Measurements from ENCODE around the gene ALLC.

The ALLC gene

DNA sequence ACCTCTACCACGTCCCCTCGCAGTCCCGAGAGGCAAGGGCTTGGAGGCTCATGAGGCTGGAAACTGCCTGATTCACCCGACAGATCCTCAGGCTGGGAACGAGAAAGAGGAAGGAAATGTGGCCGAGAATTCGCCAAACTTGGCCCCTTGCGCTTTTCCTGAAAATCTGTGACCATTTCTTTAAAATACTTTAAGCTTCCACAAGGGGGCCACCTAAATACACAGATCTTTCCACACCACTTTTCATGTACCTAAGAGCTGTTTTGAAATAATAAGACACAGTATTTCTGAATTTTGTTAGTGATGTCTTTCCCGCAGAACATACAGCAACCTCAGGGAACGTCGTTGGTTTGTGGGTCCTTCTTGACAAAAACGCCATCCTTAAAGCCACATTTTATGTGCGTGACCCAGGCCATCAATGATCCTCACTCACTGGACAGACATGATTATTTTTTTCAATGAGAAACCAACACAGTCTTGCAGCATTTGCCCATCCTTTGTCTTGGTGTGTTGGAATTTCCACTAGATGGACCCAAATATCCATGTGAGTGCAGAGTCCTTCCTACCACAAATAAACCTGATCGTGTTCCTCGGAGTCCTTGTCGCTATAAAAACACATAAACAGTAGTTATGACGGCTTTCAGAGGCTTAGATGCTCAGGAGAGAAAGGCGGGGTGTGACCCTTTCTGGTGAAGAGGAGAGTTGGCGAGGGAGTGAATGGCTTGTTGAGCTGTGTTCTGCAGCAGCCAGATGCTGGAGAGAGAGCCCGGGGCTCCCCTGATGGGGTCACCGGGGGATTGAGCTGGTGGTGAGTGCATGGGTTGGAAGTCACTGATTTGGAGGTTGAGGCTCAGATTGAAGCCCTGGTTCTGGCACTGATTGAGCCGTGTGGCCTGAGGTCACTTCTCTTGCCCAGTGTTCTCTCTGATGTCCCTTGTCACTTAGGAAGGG is 70.4 kb downstream of the ALLC start:
- DNase-seq = peak in 2 of 42 donors; percentile 38

DNA sequence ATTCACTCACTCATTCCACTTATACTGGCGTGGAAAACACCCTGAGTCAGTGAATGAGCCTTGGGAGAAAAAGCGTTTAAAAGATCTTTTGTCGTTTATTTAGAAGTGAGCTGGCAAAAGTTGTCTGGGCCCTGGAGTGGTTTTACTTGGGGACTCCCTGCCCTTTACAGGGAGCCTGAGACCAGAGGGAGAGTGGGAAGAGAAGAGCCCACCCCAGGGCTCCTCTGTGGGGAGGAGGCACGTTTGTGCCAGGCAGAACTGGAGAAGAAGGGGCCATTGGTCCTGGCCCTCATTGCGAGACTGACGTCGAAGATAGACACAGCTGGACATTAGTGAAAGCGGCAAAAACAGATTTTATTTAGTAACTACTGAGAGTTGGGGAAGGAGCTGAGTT is 71.1 kb downstream of the ALLC start:
- DNase-seq = no peak
- intact Hi-C loops (cut with DNase I) = no loop called here

More for the DNA sequence above, 70.4 kb downstream of the ALLC start:
- intact Hi-C loops (cut with DNase I) = no loop called here

DNA sequence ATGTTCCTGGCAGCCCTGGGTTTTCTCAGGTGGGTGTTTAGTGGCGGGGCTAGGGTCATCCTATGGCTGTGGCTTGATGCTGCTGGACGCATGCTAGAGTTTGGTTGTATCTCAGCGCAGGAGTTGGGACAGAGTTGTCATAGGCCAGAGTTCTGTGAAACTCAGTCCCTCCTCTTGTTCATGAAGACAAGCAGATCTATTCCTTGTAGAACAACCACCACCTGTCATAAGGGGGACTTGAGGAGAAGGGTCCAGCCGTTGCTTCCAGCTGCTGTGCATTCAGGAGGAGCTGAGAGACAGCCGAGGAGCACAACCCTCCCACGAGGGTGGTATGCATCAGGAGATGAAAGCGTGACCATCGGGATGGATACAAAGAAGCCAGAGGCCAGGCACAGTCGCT is 71.8 kb downstream of the ALLC start:
- intact Hi-C loops (cut with DNase I) = no loop called here
- DNase-seq = no peak

DNA sequence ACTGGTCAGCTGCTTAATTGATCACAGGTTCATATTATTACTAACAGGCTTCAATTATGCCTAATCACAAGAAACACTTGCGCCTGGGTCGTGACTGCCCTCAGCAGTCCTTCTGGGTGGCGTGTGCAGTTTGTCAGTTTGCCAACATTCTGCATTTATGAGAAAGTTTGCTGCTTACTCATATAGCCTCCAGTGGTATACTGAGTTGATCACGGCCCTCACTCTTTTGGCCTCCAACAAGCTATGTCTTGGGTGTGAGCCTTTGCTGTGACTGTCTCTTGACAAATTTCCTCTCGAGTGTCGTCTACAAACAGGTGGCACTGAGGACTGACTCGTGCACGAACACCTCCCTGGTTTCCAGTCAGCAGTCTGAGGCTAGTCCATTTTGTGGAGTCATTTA is 72.6 kb downstream of the ALLC start:
- no peak for DNase-seq
- intact Hi-C loops (cut with DNase I) = no loop called here

DNA sequence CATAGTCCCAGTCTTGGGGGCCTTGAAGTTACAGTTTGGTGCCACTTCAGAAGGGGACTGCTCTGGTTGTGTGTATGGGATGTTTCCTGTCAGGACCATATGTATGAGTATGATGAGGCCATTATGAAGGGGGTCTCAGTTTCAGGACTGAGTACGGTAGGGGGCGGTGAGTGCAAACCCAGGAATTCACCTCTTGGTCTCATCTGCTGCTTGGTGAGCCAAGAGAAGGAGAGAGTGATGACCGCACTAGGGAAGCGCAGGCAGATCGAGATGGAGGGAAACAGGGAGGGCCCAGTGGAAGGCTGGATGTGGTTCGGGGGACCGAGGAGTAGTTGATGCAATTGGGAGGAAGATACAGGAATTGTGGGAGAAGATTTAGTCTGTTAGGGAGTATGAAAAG is 73.8 kb downstream of the ALLC start:
- DNase-seq = no peak
- intact Hi-C loops (cut with DNase I) = no loop called here

DNA sequence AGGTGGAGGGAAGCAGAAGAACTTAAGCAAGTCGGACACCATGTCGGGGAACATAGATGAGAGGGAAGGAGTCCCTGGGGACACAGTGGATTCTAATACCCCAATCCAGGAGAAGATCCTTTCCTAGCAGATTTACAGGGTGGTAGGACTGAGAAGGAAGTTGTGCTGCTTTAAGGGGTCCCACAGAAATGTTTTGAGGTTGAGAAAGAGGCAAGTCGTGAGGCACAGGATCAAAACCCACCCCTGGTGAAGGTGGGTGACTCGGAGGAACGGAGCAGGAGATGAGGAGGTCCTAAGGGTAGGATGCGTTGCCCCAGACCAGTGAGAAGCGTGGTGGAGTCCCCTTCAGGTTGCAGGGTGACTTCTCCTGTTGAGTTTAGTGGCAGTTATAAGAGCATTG is 78.1 kb downstream of the ALLC start:
- intact Hi-C loops (cut with DNase I) = no loop called here
- DNase-seq = no peak

DNA sequence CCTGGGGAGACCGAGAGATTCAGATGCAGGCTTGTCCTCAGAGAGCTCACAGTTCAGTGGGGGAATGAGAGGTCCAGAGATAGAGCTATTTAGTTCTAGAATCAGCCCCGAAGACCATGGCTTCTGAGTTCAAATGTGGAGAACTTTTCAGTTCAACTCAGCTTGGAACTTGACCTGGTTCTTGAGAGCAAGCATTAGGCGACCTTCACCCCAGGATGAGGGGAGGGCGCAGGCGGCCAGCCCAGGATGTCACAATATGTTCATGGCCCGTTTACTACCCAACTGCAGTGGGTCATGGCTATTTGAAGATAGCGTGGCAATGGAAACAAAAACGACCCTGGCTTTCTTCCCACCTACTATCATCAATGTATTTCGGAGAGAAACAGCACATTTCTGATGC is 79.1 kb downstream of the ALLC start:
- intact Hi-C loops (cut with DNase I) = no loop called here
- no peak for DNase-seq

DNA sequence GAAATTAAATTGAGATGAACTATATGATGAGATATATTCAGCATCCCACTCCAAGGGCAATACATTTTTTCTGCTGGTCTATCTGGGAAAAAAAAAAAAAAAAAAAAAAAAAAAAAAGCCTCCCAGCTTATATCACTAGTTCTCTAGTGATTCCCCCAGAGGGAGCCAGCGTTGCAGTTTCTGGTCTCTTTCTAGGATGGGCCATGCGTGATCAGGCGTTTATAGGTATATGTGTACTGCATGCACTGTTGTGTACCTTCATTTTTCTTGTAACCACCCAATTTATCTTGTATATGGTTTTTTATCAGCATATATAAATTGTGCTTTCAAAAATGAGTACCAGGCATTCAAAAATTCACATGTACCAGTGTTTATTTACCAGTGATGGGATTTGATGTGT is 80.5 kb downstream of the ALLC start:
- DNase-seq = no peak
- intact Hi-C loops (cut with DNase I) = no loop called here

DNA sequence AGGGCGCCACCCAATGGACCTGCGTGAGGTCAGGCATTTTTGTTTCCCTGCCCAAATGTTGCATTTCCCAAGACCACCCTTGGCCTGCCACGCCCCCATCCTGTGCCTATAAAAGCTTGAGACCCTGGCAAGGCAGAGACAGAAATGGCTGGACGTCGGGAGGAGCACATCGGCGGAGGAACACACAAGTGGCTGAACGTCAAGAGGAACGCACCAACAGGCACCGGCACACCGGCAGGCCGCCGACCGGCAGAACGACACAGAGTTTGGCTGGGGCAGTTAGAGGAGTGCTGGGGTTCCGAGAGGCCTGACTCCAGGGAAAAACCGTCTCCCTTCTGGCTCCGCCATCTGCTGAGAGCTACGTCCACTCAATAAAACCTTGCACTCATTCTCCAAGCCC is 81.3 kb downstream of the ALLC start:
- no peak for DNase-seq
- intact Hi-C loops (cut with DNase I) = no loop called here

DNA sequence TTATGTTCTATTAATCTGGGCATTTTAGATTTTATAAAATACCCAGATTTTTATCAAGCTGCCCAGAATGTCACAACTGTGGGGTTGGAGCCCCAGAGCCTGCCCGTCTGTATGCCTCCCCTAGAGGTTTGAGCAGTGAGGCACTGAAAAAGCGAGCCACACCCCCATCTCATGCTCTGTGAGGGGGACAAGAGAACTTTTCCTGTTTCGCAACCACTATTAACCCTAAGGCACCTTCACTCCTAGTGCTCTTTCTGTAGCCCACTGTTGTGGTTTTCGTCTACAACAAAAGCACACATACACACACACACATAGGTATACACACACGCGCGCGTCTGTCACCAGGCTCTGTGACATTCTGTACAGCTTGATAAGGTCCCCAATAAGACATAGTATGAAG is 83.4 kb downstream of the ALLC start:
- intact Hi-C loops (cut with DNase I) = no loop called here
- DNase-seq = no peak

DNA sequence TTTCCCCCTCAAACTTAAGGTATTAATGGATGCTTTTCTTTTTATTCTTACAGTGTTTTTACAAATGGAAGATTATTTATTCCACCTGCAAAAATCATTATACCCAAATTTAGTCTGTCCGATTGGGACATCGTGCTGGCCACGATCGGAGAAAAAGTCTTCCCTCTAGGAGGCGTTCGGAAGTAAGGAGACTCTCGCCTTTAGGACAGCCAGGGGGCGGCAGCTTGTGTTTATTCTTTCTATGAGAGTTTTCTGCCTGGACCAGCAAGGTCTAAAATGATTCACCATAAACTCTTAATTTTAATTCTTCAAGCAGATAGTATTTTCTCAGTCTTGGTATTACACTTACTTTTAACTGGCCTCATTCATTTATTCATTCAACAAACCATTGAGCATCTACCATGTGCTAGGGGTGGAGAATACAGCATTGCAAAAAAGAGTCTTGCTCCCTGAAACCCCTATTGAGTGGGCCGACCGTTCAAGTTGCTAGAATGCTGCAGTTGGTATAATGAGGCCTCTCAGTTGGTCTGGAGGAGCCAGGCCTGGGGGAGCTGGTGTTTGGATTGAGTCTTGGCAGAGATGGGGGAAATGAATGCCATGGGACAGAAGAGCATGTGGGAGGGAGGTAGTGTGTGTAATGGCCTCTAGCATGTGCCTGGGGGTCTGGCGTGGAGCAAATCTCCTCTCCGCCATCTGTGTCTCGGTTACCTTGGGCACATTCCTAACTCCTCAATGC is 84.0 kb downstream of the ALLC start:
- no peak for DNase-seq
- intact Hi-C loops (cut with DNase I) = no loop called here

DNA sequence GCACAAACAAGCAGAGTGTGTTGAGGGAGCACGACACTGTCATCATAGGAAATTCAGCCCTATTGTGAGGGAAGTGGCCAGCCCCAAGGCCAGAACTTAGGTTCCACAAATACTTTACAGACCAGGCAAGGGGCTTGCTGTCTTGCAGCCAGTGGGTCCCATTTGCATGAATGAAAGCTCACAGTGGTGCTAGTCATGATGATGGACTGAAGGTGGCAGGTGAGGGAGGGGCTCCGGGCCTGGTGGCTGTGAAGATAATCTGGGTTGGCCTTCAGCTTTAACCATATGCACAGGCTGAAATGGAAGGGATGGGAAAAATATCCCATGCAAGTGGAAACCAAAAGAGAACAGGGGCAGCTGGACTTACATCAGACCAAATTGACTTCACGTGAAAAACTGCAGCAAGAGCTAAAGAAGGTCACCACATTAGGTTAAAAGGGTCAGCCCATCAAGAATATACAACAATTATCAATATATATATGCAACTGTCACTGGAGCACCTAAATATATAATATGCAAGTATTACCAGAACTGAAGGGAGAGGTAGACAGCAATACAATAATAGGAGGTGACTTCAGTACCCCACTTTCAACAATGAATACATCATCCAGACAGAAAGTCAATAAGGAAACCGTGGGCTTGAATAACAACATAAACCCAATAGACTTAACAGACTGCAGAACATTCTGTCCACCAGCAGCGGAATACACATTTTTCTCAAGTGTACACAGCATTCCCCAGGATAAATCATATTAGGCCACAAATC is 84.9 kb downstream of the ALLC start:
- no peak for DNase-seq
- intact Hi-C loops (cut with DNase I) = no loop called here

DNA sequence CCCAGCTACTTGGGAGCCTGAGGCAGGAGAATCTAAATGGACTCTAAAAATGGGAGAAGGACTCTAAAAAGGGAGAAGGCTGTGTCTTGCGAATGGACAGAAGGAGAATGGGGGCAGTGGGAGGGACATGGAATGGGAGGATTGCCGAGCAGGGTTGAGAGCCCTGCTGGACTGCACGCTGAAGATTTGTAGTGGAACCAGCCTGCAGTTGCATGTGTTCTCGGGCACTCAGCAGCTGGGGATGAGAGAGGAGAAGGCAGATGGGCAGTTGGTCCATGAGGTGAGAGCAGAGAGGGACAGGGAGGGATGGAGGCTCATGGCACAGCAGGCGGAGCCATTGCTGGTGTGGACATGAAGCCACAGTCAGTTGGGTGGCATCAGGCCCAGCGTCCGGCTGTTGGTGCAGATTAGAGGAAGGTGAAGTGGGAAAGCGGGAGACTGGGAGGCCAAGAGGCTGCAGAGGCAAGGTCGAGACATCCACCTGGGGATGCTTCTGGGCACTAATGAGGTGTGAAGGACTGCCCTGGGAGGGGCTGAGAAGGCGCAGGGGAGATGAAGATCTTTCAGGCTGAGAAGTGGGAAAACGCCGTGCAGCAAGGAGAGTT is 86.1 kb downstream of the ALLC start:
- intact Hi-C loops (cut with DNase I) = no loop called here
- DNase-seq = peak in 1 of 42 donors; percentile 39

DNA sequence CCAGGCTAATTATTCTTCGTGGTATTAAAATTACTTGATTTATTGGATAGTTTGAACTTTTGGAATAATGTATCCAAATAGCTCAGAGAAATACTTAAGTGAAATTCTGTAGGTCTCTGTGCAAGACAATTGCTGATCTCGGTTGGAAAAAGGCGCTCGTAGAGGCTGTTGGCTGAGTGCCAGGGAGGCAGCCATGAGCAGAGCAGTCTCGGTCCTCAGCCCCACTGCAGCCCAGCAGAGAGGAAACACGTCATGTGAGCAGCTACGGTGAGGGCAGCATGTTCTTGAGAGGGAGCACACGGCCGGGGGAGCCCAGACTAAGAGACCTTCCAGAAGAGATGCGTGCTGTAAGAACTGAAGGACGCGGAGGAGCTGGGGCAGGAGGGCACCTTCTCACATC is 87.9 kb downstream of the ALLC start:
- intact Hi-C loops (cut with DNase I) = no loop called here
- peak in 1 of 42 donors; percentile 38 for DNase-seq

DNA sequence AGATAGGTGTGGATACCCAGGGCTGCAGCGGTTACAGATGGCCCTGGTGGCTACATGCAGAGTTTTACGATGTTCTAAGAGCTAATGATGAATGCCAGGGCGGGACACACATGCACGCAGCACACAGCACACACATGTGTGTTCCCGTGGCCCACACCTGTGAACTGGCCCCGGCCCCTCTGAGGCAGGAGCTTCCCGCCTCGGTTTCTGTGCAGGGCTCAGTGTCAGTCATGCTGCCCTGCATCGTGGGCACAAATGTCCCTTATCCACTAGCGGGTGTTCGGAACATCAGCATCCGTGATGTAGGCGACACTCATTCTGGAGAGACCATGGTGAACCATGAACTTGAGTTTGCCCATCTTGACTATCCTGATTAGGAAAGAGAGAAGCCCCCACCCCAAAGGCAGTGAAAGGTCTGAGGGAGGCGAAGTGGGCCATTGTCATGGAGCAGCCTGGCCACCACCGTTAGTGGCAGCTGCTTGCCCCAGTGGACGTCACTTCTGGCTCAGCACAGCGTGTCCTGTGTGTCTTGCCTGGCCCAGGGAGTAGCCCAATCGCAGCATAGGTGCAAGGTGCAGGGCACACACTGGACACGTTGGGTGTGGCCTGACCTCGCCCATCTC is 89.1 kb downstream of the ALLC start:
- DNase-seq = peak in 1 of 42 donors; percentile 23
- intact Hi-C loops (cut with DNase I) = no loop called here

DNA sequence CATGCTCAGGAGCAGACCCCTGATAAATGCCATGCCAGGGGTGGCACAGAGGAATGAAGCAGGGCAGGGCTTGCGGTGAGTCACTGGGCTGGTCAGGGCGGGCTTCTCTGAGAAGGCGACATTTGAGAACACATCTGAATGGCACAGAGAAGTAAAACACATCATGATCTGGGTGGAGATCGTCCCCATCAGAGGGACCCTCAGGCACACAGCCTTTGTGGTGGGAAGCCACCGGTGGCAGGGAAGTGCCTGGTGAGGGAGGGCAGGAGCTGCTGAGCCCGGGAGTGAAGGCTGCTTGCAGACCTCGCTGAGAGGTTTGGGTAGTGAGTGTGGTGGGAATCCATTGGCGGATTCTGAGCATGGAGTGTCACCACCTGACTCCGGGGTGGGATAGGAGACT is 89.8 kb downstream of the ALLC start:
- intact Hi-C loops (cut with DNase I) = no loop called here
- DNase-seq = peak in 1 of 42 donors; percentile 23

DNA sequence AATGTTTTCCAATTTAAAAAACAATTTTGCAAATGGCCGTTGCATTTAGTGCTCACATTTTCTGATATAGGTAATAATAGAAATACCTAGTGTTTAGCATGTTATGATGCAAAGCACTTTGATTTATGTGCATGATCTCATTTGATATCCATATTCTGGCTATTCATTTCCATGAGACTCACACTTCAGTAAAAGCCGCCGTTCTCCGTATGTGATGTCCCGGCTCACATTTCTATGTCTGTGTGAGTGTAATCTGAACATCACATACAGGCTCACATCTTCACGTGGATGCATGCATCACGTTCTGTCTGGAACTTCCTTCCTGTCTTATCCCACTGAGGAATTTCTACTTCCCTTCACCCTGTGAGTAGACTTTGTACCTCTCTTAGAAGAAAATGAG is 91.2 kb downstream of the ALLC start:
- peak in 1 of 42 donors; percentile 1 for DNase-seq
- intact Hi-C loops (cut with DNase I) = no loop called here

DNA sequence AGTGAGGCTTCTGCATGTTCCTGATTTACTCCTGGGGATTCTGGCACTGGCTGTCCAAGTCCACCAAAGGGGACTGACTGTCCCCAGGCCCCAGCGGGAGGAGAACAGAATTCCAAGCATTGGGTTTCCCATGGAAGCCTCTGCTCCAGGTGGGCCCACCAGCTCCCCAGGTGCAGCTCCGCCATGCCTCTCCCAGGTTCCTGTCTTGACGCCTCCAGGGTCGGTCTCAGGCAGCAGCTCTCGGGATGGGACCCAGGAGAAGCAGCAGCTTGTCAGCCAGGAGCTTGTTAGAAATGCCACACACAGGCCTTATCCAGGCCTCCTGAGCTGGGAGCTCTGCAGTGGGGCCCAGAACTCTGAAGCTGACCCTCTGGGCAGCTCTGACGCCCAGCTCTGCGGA is 93.3 kb downstream of the ALLC start:
- intact Hi-C loops (cut with DNase I) = no loop called here

DNA sequence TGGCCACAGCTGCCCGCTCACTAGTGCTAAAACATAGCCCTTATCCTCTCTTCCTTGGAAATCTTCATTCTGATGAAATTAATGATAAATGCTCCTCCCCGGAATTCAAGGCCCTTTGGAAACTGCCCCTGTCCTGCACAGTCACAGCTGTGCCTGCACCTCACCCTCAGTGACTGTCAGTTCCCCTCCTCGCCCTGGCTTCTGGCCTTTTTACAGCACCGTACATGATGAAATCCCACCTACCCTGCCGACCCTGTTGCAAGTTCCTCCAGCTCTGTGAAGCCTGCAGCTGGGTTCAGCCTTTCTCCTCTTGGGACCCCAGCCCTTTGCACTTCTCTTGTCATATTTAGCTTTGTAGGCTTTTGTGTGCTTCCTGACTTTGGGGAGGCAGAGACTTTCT is 93.8 kb downstream of the ALLC start:
- DNase-seq = peak in 1 of 42 donors; percentile 38
- intact Hi-C loops (cut with DNase I) = no loop called here

More for the DNA sequence above, 93.3 kb downstream of the ALLC start:
- DNase-seq = peak in 1 of 42 donors; percentile 34
